GM12801 (cell line): ENCODE measurements around the gene RALGAPA1.

Source experiments
- CTCF ChIP-seq: IDR thresholded peaks from one replicate; pipeline ENCODE4 v1.5.1; 2011; ENCODE audit warnings: control low read depth; ENCODE audit not compliant: insufficient read length; ENCODE audit errors: extremely low read depth

The RALGAPA1 gene

GRCh38 chr14:35810963-35811362 lies 1.9 kb upstream of the RALGAPA1 start:
- TF ChIP-seq CTCF: no peak

GRCh38 chr14:35809597-35809996 lies 502 bp upstream of the RALGAPA1 start:
- no peak for TF ChIP-seq CTCF

DNA sequence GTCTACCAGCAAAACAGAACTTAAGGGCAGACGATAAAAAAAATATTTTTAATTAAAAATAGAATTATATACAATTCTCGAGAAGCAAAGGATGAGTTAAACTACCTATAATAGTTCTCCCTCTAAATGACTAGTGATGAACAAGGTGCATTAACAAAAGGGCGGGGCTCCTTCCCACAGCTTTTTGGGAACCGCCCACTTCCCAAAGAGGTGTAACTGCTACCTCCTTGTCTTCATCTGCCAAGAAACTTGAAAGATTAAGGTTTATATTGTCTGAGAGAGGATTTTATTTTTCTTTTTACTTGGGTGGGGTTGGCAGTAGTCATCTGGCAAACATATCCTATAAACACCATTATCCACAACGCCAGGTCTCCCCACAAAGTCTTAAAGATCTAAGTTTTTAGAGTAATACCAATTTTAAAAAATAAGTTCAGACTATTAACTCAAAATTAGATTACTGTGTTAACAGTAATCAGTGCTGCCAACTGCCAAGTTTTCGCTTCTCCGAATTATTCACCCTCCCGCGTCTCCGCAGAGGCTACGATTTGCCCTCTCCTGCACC lies 938 bp downstream of the RALGAPA1 start:
- no peak for TF ChIP-seq CTCF

DNA sequence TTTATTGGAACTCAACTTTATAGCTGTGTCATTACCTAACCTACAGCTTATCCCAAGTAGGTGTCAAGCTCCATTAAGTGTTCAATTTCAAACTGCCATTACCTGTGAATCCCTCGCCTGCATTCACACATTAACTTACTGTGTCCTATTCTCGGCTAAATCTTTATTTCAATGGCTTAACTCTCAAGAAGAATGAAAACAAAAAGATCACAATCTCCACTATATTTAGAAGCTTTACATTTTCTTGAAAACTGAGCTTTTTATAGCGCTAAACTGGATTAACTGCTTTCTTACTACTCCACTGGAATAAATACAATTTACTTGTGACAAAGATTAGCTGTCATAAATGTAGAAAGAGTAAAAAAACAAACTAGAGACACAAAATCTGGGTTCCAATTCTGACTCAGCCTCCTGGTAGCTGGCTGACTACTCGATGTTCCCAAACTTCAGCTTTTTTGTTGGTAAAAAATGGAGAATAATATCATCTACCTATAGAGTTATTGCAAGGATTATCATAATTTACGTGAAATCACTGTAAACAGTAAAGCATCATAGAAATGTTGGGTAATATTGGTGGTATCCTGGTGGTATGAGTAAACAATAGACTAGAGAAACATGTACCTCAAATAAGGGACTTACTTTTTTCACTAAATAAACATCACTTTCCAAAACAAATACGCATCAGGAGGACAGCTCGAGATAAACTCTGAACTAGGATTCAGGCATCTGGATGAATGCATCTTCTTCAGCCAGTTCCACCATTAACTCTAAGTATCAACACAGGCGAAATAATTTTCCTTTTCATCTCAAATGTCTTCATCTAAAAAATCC lies 1.7 kb downstream of the RALGAPA1 start:
- no peak for TF ChIP-seq CTCF

- no peak for TF ChIP-seq CTCF
Measured at GRCh38 chr14:35806006-35806907, 2.8 kb downstream of the RALGAPA1 start.

DNA sequence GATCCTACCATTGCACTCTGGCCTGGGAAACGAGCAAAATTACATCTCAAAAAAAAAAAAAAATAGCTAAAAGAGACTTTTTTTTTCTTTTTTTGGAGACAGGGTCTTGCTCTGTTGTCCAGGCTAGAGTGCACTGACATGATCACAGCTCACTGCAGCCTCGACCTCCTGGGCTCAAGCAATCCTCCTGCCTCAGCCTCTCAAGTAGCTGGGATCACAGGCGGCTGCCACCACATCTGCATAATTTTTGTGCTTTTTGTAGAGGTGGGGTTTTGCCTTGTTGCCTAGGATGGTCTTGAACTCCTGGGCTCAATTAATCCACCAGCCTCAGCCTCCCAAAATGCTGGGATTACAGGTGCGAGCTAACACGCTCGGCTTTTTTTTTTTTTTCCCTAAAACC lies 11.3 kb downstream of the RALGAPA1 start:
- no peak for TF ChIP-seq CTCF

DNA sequence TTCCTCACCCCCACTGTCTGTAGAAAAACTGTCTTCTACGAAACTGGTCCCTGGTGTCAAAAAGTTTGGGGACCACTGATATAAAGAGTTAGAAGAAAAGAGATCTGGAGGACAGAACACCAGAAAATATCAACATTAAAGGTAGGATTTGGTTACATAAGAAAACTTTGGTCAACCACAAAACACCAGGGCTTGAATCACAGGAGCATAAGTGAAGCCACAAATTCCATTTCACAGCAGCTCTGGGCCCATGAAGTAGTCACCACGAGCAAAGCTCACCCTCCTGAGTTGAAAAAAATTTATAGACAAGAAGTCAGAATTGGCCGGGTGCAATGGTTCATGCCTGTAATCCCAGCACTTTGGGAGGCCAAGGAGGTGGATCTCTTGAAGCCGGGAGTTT lies 19.4 kb downstream of the RALGAPA1 start:
- TF ChIP-seq CTCF: no peak
